IMR-90 (cell line): Measurements from ENCODE around the gene NCLN. TPM values are rescaled to one million over a fixed set of nuclear protein-coding genes. Genes with fewer than 3 reads are reported as not detected.

Experiments used
- ATAC-seq: fragments of 200-7000 bp; cut with Tn5 transposase; 2 replicates; pipeline ENCODE4 v1.9.1; 2020; ENCODE audit warnings: low read depth, mild to moderate bottlenecking, moderate library complexity
- BruUV-seq: library from RNA; stranded (reverse); fragments of 400-500 nt; replicated peaks from 2 replicates; lab custom pipeline; 2021; lab: Mats Ljungman, UMichigan
- CTCF ChIA-PET: fragments of 300-600 bp; formaldehyde crosslinking; extraction: SDS; loops from one replicate; lab custom pipeline; 2021; ENCODE audit warnings: antibody characterized with exemption; lab: Yijun Ruan, JAX
- POLR2A ChIA-PET: fragments of 300-600 bp; sonication (Branson Sonifier 250); formaldehyde crosslinking; loops from one replicate; lab custom pipeline; 2022; ENCODE audit warnings: antibody characterized with exemption; ENCODE audit not compliant: unreplicated experiment; lab: Charles Lee
- DNase-seq: peaks from one replicate; pipeline ENCODE4 v3.0.0; 2013
- H2AFZ ChIP-seq: replicated peaks from 2 replicates; pipeline ENCODE3; 2013; ENCODE audit warnings: low read length, mild to moderate bottlenecking; ENCODE audit not compliant: poor library complexity
- H2AK5ac ChIP-seq: 2 replicates; pipeline ENCODE4 v1.6.1; 2013; ENCODE audit warnings: low read depth, low read length, inconsistent platforms
- H2AK9ac ChIP-seq: replicated peaks from 2 replicates; pipeline ENCODE3; 2013; ENCODE audit warnings: mild to moderate bottlenecking, low read depth, low read length, moderate library complexity; ENCODE audit not compliant: poor library complexity
- H2BK120ac ChIP-seq: 2 replicates; pipeline ENCODE4 v1.6.1; 2013; ENCODE audit warnings: low read depth, low read length, inconsistent platforms
- H2BK15ac ChIP-seq: 3 replicates; pipeline ENCODE4 v1.6.1; 2013; ENCODE audit warnings: low read depth, low read length, inconsistent platforms
- H2BK20ac ChIP-seq: 2 replicates; pipeline ENCODE4 v1.6.1; 2013; ENCODE audit warnings: low read depth, mild to moderate bottlenecking, inconsistent platforms, low read length, moderate library complexity
- H2BK5ac ChIP-seq: 2 replicates; pipeline ENCODE4 v1.6.1; 2013; ENCODE audit warnings: mild to moderate bottlenecking, low read depth, low read length, inconsistent platforms; ENCODE audit not compliant: poor library complexity, severe bottlenecking
- H3K14ac ChIP-seq: replicated peaks from 2 replicates; pipeline ENCODE4 v1.6.1; 2013; ENCODE audit warnings: low read depth, low read length, inconsistent platforms
- H3K18ac ChIP-seq: 2 replicates; pipeline ENCODE4 v1.6.1; 2013; ENCODE audit warnings: low read depth, low read length, control low read depth
- H3K23ac ChIP-seq: 2 replicates; pipeline ENCODE4 v1.6.1; 2013; ENCODE audit warnings: low read depth, low read length, inconsistent platforms
- H3K27ac ChIP-seq: 2 replicates; pipeline ENCODE4 v1.5.1; 2013; ENCODE audit warnings: mild to moderate bottlenecking, control low read depth, low read length; ENCODE audit not compliant: insufficient read depth
- H3K27me3 ChIP-seq: 2 replicates; pipeline ENCODE4 v1.6.1; 2013; ENCODE audit warnings: low read length; ENCODE audit not compliant: control insufficient read depth, insufficient read depth
- H3K36me3 ChIP-seq: 2 replicates; pipeline ENCODE4 v1.6.1; 2013; ENCODE audit warnings: low read length, mixed read lengths; ENCODE audit not compliant: control insufficient read depth, insufficient read depth
- H3K4ac ChIP-seq: 2 replicates; pipeline ENCODE4 v1.6.1; 2013; ENCODE audit warnings: low read depth, low read length, inconsistent platforms
- H3K4me1 ChIP-seq: 2 replicates; pipeline ENCODE4 v1.6.1; 2013; ENCODE audit warnings: low read length, mixed read lengths; ENCODE audit not compliant: control insufficient read depth, insufficient read depth
- H3K4me2 ChIP-seq: 2 replicates; pipeline ENCODE4 v1.6.1; 2013; ENCODE audit warnings: low read depth, mild to moderate bottlenecking, control low read depth, low read length, moderate library complexity
- H3K4me3 ChIP-seq: 2 replicates; pipeline ENCODE4 v1.5.1; 2013; ENCODE audit warnings: low read depth, mild to moderate bottlenecking, control low read depth, low read length, moderate library complexity; ENCODE audit not compliant: insufficient read depth
- H3K56ac ChIP-seq: 2 replicates; pipeline ENCODE4 v1.6.1; 2013; ENCODE audit warnings: low read length, inconsistent platforms; ENCODE audit not compliant: insufficient read depth; ENCODE audit errors: extremely low read depth
- H3K79me1 ChIP-seq, 2 experiments: 2 replicates each; pipeline ENCODE4 v1.6.1; 2013; ENCODE audit warnings: low read length in 2 of 2, inconsistent platforms in 1 of 2, low read depth in 1 of 2
- H3K9ac ChIP-seq: 2 replicates; pipeline ENCODE4 v1.6.1; 2013; ENCODE audit warnings: low read depth, low read length, control low read depth
- H3K9me1 ChIP-seq: 2 replicates; pipeline ENCODE4 v1.6.1; 2013; ENCODE audit warnings: low read length, inconsistent platforms; ENCODE audit not compliant: insufficient read depth
- H3K9me3 ChIP-seq: 2 replicates; pipeline ENCODE4 v1.6.1; 2013; ENCODE audit warnings: low read length; ENCODE audit not compliant: control insufficient read depth, insufficient read depth
- H4K20me1 ChIP-seq: 2 replicates; pipeline ENCODE4 v1.6.1; 2013; ENCODE audit warnings: low read length, inconsistent platforms; ENCODE audit not compliant: insufficient read depth
- H4K5ac ChIP-seq: 2 replicates; pipeline ENCODE4 v1.6.1; 2013; ENCODE audit warnings: mild to moderate bottlenecking, low read depth, low read length, control low read depth
- H4K8ac ChIP-seq, 2 experiments: 2 replicates each; pipeline ENCODE4 v1.6.1; 2013; ENCODE audit warnings: low read depth in 2 of 2, low read length in 2 of 2, control low read depth in 1 of 2, inconsistent platforms in 1 of 2
- H4K91ac ChIP-seq: 2 replicates; pipeline ENCODE4 v1.6.1; 2013; ENCODE audit warnings: low read depth, low read length, inconsistent platforms; ENCODE audit not compliant: insufficient read depth
- CEBPB ChIP-seq: IDR thresholded peaks from 2 replicates; pipeline ENCODE4 v1.6.1; 2012; ENCODE audit warnings: low read depth, low read length, improper control_type of control experiment
- CTCF ChIP-seq: conservative IDR thresholded peaks from 2 replicates; pipeline ENCODE4 v1.5.1; 2012; ENCODE audit warnings: mild to moderate bottlenecking, low read depth, low read length, improper control_type of control experiment
- ELK1 ChIP-seq: fragments of 150-350 bp; IDR thresholded peaks from 2 replicates; pipeline ENCODE4 v1.6.1; 2016; ENCODE audit warnings: low read depth, mild to moderate bottlenecking, low read length, moderate library complexity, borderline replicate concordance
- FOS ChIP-seq: fragments of 150-350 bp; IDR thresholded peaks from 2 replicates; pipeline ENCODE4 v1.6.1; 2016; ENCODE audit warnings: low read depth, low read length
- MXI1 ChIP-seq: IDR thresholded peaks from 2 replicates; pipeline ENCODE4 v1.6.1; 2012; ENCODE audit warnings: low read depth, mild to moderate bottlenecking, low read length, moderate library complexity, borderline replicate concordance
- NFE2L2 ChIP-seq: fragments of 150-350 bp; IDR thresholded peaks from 2 replicates; pipeline ENCODE4 v1.6.1; 2016; ENCODE audit warnings: low read depth, mild to moderate bottlenecking, low read length
- POLR2A ChIP-seq: IDR thresholded peaks from 2 replicates; pipeline ENCODE4 v1.6.1; 2012; ENCODE audit warnings: mild to moderate bottlenecking, low read depth, low read length
- RFX5 ChIP-seq: IDR thresholded peaks from 2 replicates; pipeline ENCODE4 v1.8.0; 2012; ENCODE audit warnings: low read depth, mild to moderate bottlenecking, low read length, moderate library complexity
- USF2 ChIP-seq: fragments of 150-350 bp; IDR thresholded peaks from 2 replicates; pipeline ENCODE4 v1.6.1; 2017; ENCODE audit warnings: mild to moderate bottlenecking, antibody characterized with exemption, low read length, low read depth
- WGBS, 2 experiments: methylation state at CpG; one replicate each; pipeline versions ENCODE4 v1.1.5 to v1.1.7; 2013; ENCODE audit warnings: missing lambda C conversion rate in 2 of 2; ENCODE audit not compliant: insufficient read length in 1 of 2; ENCODE audit errors: extremely low coverage in 2 of 2; 5-methylcytosine and 5-hydroxymethylcytosine counted together
- dilution Hi-C: fragments of 300-500 bp; cut with HindIII; formaldehyde crosslinking; loops from one replicate; pipeline ENCODE4 v1.14.3; 2018; ENCODE audit warnings: low sequenced_read_pairs; ENCODE audit not compliant: unreplicated experiment
- in situ Hi-C: fragments of 300-500 bp; cut with MboI; formaldehyde crosslinking; loops from 3 replicates; pipeline ENCODE4 v1.14.3; 2019; ENCODE audit warnings: low sequenced_read_pairs, inconsistent platforms, mixed read lengths
- intact Hi-C: fragments of 100-400 bp; cut with micrococcal nuclease; formaldehyde crosslinking; loops from 2 replicates; pipeline ENCODE4 v1.10.0; 2022
- polyA plus RNA-seq, 3 experiments: library from polyadenylated mRNA; depleted of rRNA; stranded (reverse); fragments of >200 nt; gene quantifications; 2 replicates each; pipeline ENCODE4 v1.2.3, GENCODE V29; 2012; ENCODE audit warnings: low replicate concordance in 1 of 3
- total RNA-seq: library from RNA; depleted of rRNA; stranded (reverse); fragments of >200 nt; gene quantifications from 2 replicates; pipeline ENCODE4 v1.2.3, GENCODE V29; 2012

NCLN gene
- total and polyA plus RNA-seq, 2 of the 4 experiments (the other 2 are of a cell fraction) = 32.8 to 90.8 TPM

- in situ Hi-C loops = no loop called here
- peak overlapping the region; percentile 73; the same call in 1 of the 2 replicates for H2AK5ac ChIP-seq
- no peak overlapping the region for H3K18ac ChIP-seq
- H2AFZ ChIP-seq = no peak overlapping the region
- no peak overlapping the region for H4K91ac ChIP-seq
- no TSS peak for BruUV-seq
- intact Hi-C loops = no loop called here
- peak overlapping the region; percentile 73 for H3K27ac ChIP-seq
- H4K8ac ChIP-seq = no peak overlapping the region
- WGBS, 2 experiments = 62% methylated on average over 16 of the region's 23 CpGs; no CpG with 5 or more reads in 1 of the 2 experiments
- H3K4ac ChIP-seq = no peak overlapping the region
- peaks cover 46% of the 10 kb centered on the region for H4K20me1 ChIP-seq
- no peak overlapping the region for H3K56ac ChIP-seq
- no peaks in the 10 kb centered on the region for H3K27me3 ChIP-seq
- peak overlapping the region; percentile 82 for H3K9ac ChIP-seq
- H4K5ac ChIP-seq = no peak overlapping the region
- no peak overlapping the region for H3K14ac ChIP-seq
- H2BK120ac ChIP-seq = no peak overlapping the region
- peak overlapping the region; percentile 97 for H2AK9ac ChIP-seq
- POLR2A ChIA-PET = no interaction called here
- no peak overlapping the region for H2BK5ac ChIP-seq
- TF ChIP-seq MXI1 (no peak), CTCF (no peak), USF2 (no peak), ELK1 (no peak), CEBPB (no peak), POLR2A (no peak), FOS (no peak), NFE2L2 (no peak), RFX5 (no peak)
- peaks cover 3% of the 10 kb centered on the region; the same call in 1 of the 2 replicates for H3K9me1 ChIP-seq
- peak overlapping the region; percentile 97 for H3K4me2 ChIP-seq
- CTCF ChIA-PET = no interaction called here
- no peak overlapping the region for H2BK15ac ChIP-seq
- dilution Hi-C loops = no loop called here
- H2BK20ac ChIP-seq = no peak overlapping the region
- ATAC-seq = no peak
- peak overlapping the region; percentile 90; the same call in 1 of the 2 replicates for H3K23ac ChIP-seq
- peak overlapping the region; percentile 94 for H3K4me3 ChIP-seq
- peaks cover 9% of the 10 kb centered on the region for H3K4me1 ChIP-seq
- H3K9me3 ChIP-seq = no peaks in the 10 kb centered on the region
- peaks cover 10% of the 10 kb centered on the region for H3K36me3 ChIP-seq
- peaks cover 5 to 57% of the 10 kb centered on the region in 2 experiments; a peak in 2 of 4 replicates for H3K79me1 ChIP-seq
- no peak for DNase-seq
These were observed 1.3 kb downstream of the NCLN start for GRCh38 chr19:3186891-3187661.
